Stimulated activated CD8-positive, alpha-beta memory T cell treated with anti-CD3 and anti-CD28 coated beads, Interleukin-7, amount 100 ng/mL, for 1 hour (primary cell): ENCODE results near the gene CALML6.

Experiments used
- DNase-seq, 2 donors: peaks; one replicate each; pipeline ENCODE4 v3.0.0-alpha.2; 2020; ENCODE audit warnings: low read depth in 2 of 2

CALML6 gene

GRCh38 chr1:1964811-1965210, 49.8 kb downstream of the CALML6 start:
- DNase-seq: no peak

GRCh38 chr1:1965546-1965945, 50.5 kb downstream of the CALML6 start:
- no peak for DNase-seq

- no peak for DNase-seq
Observed at GRCh38 chr1:1966071-1966740, 51.1 kb downstream of the CALML6 start.
